ENCODE measurements around the gene DGKB.

DGKB gene

DNA sequence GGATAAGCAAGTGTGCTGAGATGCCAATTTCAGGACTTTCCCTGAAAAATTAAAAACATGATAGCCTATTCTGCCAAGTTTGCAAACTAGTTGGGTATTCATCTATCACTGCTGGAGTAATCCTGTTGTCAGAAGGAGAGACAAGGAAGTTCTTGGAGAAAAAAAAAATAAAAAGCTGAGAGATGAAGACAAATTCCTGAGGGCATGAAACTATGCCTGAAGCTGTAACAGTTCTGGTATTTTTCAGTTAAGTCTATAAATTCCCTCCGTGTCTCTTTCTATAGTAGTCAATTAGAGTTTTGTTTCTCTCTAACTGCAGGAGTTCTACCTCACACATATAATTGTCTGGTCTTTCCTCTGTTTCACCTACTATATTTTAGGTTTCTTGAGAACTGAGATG is 95.7 kb downstream of the DGKB start:
- TF ChIP-seq EGR1 (IDR thresholded peaks at IDR 0.05) (no peak), NFIC (IDR thresholded peaks at IDR 0.05) (no peak), TAF1 (IDR thresholded peaks at IDR 0.05; ENCODE audit: low read depth) (no peak), FOXM1 (IDR thresholded peaks at IDR 0.05; ENCODE audit: borderline replicate concordance, low read depth) (no peak), CEBPB (IDR thresholded peaks at IDR 0.05) (no peak), RAD21 (IDR thresholded peaks at IDR 0.05; ENCODE audit: low read depth) (no peak), CREB1 (IDR thresholded peaks at IDR 0.05; ENCODE audit: low read depth) (no peak), TEAD4 (IDR thresholded peaks at IDR 0.05) (no peak), EP300 (IDR thresholded peaks at IDR 0.05; ENCODE audit: borderline replicate concordance) (no peak), YY1 (IDR thresholded peaks at IDR 0.05; ENCODE audit: low read depth) (no peak), ZBTB7A (IDR thresholded peaks at IDR 0.05; ENCODE audit: low read depth) (no peak), TCF12 (IDR thresholded peaks at IDR 0.05; ENCODE audit: low read depth) (no peak)
- TF ChIP-seq, protein P1, sequence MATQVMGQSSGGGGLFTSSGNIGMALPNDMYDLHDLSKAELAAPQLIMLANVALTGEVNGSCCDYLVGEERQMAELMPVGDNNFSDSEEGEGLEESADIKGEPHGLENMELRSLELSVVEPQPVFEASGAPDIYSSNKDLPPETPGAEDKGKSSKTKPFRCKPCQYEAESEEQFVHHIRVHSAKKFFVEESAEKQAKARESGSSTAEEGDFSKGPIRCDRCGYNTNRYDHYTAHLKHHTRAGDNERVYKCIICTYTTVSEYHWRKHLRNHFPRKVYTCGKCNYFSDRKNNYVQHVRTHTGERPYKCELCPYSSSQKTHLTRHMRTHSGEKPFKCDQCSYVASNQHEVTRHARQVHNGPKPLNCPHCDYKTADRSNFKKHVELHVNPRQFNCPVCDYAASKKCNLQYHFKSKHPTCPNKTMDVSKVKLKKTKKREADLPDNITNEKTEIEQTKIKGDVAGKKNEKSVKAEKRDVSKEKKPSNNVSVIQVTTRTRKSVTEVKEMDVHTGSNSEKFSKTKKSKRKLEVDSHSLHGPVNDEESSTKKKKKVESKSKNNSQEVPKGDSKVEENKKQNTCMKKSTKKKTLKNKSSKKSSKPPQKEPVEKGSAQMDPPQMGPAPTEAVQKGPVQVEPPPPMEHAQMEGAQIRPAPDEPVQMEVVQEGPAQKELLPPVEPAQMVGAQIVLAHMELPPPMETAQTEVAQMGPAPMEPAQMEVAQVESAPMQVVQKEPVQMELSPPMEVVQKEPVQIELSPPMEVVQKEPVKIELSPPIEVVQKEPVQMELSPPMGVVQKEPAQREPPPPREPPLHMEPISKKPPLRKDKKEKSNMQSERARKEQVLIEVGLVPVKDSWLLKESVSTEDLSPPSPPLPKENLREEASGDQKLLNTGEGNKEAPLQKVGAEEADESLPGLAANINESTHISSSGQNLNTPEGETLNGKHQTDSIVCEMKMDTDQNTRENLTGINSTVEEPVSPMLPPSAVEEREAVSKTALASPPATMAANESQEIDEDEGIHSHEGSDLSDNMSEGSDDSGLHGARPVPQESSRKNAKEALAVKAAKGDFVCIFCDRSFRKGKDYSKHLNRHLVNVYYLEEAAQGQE (IDR thresholded peaks at IDR 0.05; ENCODE audit: low read depth), result no peak
- TF ChIP-seq, protein P2, sequence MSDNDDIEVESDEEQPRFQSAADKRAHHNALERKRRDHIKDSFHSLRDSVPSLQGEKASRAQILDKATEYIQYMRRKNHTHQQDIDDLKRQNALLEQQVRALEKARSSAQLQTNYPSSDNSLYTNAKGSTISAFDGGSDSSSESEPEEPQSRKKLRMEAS (IDR thresholded peaks at IDR 0.05), result no peak
- TF ChIP-seq, protein P3, sequence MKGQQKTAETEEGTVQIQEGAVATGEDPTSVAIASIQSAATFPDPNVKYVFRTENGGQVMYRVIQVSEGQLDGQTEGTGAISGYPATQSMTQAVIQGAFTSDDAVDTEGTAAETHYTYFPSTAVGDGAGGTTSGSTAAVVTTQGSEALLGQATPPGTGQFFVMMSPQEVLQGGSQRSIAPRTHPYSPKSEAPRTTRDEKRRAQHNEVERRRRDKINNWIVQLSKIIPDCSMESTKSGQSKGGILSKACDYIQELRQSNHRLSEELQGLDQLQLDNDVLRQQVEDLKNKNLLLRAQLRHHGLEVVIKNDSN (IDR thresholded peaks at IDR 0.05), result no peak

DNA sequence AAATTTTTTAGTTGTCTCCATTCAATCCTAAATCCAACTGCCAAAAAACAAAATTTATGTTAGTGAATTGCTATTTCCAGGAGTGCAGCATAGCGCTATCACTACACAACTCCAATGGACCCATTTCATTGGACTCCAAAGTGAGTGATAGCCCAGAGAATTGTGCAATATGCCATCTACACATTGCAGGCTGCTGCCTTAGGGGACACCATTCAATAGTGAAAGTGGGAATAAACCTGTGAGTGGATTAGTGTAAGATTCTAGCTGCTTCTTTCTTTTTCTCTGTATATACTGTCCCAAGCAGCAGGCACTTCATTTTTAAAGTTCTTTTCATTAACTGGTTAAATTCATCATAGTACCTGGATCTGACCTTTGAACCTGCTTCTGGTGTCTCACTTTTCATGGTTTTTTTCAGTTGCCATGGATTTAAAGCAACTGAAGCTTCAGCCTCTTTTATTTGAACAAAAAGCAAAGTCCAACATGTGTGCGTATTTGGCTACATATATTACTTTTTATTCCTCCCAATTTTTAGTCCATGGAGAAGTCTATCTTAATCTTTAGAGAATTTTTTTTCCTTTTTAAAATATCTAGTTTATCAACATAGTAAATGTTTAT is 97.3 kb downstream of the DGKB start:
- TF ChIP-seq TEAD4 (IDR thresholded peaks at IDR 0.05) (no peak), YY1 (IDR thresholded peaks at IDR 0.05; ENCODE audit: low read depth) (no peak), CREB1 (IDR thresholded peaks at IDR 0.05; ENCODE audit: low read depth) (no peak), ZBTB7A (IDR thresholded peaks at IDR 0.05; ENCODE audit: low read depth) (no peak), RAD21 (IDR thresholded peaks at IDR 0.05; ENCODE audit: low read depth) (no peak), EP300 (IDR thresholded peaks at IDR 0.05; ENCODE audit: borderline replicate concordance) (no peak), FOXM1 (IDR thresholded peaks at IDR 0.05; ENCODE audit: borderline replicate concordance, low read depth) (no peak), TCF12 (IDR thresholded peaks at IDR 0.05; ENCODE audit: low read depth) (no peak), CEBPB (IDR thresholded peaks at IDR 0.05) (no peak; the same call in 1 of the 2 replicates), NFIC (IDR thresholded peaks at IDR 0.05) (no peak), TAF1 (IDR thresholded peaks at IDR 0.05; ENCODE audit: low read depth) (no peak), EGR1 (IDR thresholded peaks at IDR 0.05) (no peak)
- TF ChIP-seq, protein P1 (IDR thresholded peaks at IDR 0.05; ENCODE audit: low read depth), result no peak
- TF ChIP-seq, protein P3 (IDR thresholded peaks at IDR 0.05), result no peak
- TF ChIP-seq, protein P2 (IDR thresholded peaks at IDR 0.05), result no peak

DNA sequence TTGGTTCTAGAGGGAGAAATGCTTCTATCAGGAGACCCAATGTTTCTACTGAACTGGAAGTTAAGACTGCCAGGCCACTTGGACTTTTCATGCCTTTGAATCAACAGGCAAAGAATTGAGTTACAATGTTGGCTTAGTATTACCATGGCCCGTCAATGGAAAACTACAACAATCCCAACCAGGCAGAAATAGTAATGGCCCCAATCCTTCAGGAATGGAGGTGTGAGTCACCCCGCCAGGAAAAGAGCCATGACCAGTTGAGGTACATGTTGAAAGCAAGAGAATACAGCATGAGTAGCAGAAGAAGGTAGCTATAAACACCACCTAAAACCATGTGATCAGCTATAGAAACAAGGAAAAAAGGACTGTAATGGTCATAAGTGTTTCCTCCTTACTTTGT is 101.9 kb downstream of the DGKB start:
- TF ChIP-seq TAF1 (IDR thresholded peaks at IDR 0.05; ENCODE audit: low read depth), result no peak
- no peak for TF ChIP-seq TCF12 (IDR thresholded peaks at IDR 0.05; ENCODE audit: low read depth)
- TF ChIP-seq, protein P1 (IDR thresholded peaks at IDR 0.05; ENCODE audit: low read depth), result no peak

DNA sequence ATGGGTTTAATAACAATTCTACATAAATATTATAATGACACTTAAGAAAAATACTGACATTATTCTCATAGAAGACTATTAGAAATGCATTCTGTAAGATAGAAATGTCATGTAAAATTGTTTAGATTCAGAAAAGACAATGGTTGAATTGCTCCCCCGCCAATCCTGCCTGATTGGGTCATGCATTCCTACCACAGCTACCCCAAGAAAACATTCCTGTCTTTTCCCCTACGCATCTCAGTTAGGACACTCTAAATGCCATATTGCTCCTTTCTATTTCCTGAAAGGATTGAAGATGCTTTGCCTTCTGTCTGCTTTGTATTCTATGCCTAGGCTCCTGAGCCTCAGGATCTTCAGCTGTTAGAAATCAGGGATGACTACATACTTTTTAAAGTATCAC is 109.4 kb downstream of the DGKB start:
- TF ChIP-seq, protein P3 (IDR thresholded peaks at IDR 0.05), result no peak
- no peak for TF ChIP-seq FOXM1 (IDR thresholded peaks at IDR 0.05; ENCODE audit: borderline replicate concordance, low read depth)
- TF ChIP-seq RAD21 (IDR thresholded peaks at IDR 0.05; ENCODE audit: low read depth), result no peak
- TF ChIP-seq NFIC (IDR thresholded peaks at IDR 0.05), result no peak
- TF ChIP-seq CEBPB (IDR thresholded peaks at IDR 0.05), result no peak
- TF ChIP-seq YY1 (IDR thresholded peaks at IDR 0.05; ENCODE audit: low read depth), result no peak
- TF ChIP-seq, protein P1 (IDR thresholded peaks at IDR 0.05; ENCODE audit: low read depth), result no peak
- no peak for TF ChIP-seq CREB1 (IDR thresholded peaks at IDR 0.05; ENCODE audit: low read depth)
- no peak for TF ChIP-seq ZBTB7A (IDR thresholded peaks at IDR 0.05; ENCODE audit: low read depth)
- TF ChIP-seq, protein P2 (IDR thresholded peaks at IDR 0.05), result no peak
- TF ChIP-seq TAF1 (IDR thresholded peaks at IDR 0.05; ENCODE audit: low read depth), result no peak
- no peak for TF ChIP-seq TEAD4 (IDR thresholded peaks at IDR 0.05)
- TF ChIP-seq EP300 (IDR thresholded peaks at IDR 0.05; ENCODE audit: borderline replicate concordance), result no peak
- no peak for TF ChIP-seq EGR1 (IDR thresholded peaks at IDR 0.05)
- TF ChIP-seq TCF12 (IDR thresholded peaks at IDR 0.05; ENCODE audit: low read depth), result no peak

All from Ishikawa (cell line).